ENCODE data around the gene BBS1. TPM values are rescaled to one million over a fixed set of nuclear protein-coding genes. Genes with fewer than 3 reads are reported as not detected.

The BBS1 gene
- total RNA-seq, 1 experiment from 2014 or later, result 29.8 TPM

GRCh38 chr11:66531841-66532240 lies 21.4 kb downstream of the BBS1 start (continued):
- no peak for TF ChIP-seq EGR1 (IDR thresholded peaks at IDR 0.05; ENCODE audit: low read depth)

GRCh38 chr11:66532784-66533183 lies 22.3 kb downstream of the BBS1 start:
- Histone ChIP-seq H3K9ac (ENCODE audit: low read length) (no peak overlapping the region), H2AFZ (ENCODE audit: low read depth, low read length, poor library complexity, severe bottlenecking) (no peak overlapping the region), H3K9me3 (ENCODE audit: control insufficient read depth in 1 of 2, insufficient read depth in 1 of 2, low read depth in 1 of 2, low read length in 2 of 2) (no peaks in the 10 kb centered on the region), H3K36me3 (ENCODE audit: control insufficient read depth in 1 of 2, insufficient read depth in 2 of 2, low read length in 2 of 2) (no peaks in the 10 kb centered on the region; a peak in 1 of 4 replicates), H3K4me1 (ENCODE audit: control insufficient read depth in 1 of 2, insufficient read depth in 2 of 2, low read length in 2 of 2) (no peaks in the 10 kb centered on the region), H3K4me3 (replicated peaks in 1 of 2; ENCODE audit: low read depth in 1 of 2, low read length in 2 of 2) (no peak overlapping the region), H3K4me2 (ENCODE audit: low read length) (no peak overlapping the region), H3K27me3 (ENCODE audit: insufficient read depth, low read length) (no peaks in the 10 kb centered on the region), H3K79me2 (ENCODE audit: insufficient read depth, low read length) (no peaks in the 10 kb centered on the region), H4K20me1 (ENCODE audit: insufficient read depth) (no peaks in the 10 kb centered on the region), H3K27ac (ENCODE audit: low read depth, low read length) (no peak overlapping the region), H3K9me2 (ENCODE audit: insufficient read depth) (no peaks in the 10 kb centered on the region)
- intact Hi-C loops (cut with micrococcal nuclease), result no loop called here
- DNase-seq (ENCODE audit: low read depth, low spot score) (no peak), ATAC-seq (no peak)
- RAD21 ChIA-PET (ENCODE audit: low non-redundant PET in 1 of 2, low total read pairs in 2 of 2, uncharacterized antibody in 2 of 2, unreplicated experiment in 2 of 2), result no interaction called here
- POLR2A ChIA-PET, result no interaction called here
- no peak for TF ChIP-seq CBX3 (IDR thresholded peaks at IDR 0.05; ENCODE audit: low read depth)
- no peak for TF ChIP-seq POLR2AphosphoS5 (IDR thresholded peaks at IDR 0.05; ENCODE audit: low read depth, low read length)
- no peak for TF ChIP-seq MAX (IDR thresholded peaks at IDR 0.05)
- TF ChIP-seq ZFX (IDR thresholded peaks at IDR 0.05), result no peak
- TF ChIP-seq TCF7L2 (IDR thresholded peaks at IDR 0.05; ENCODE audit: borderline replicate concordance, extremely low read depth, insufficient read depth, insufficient read length), result no peak
- no peak for TF ChIP-seq CEBPB (IDR thresholded peaks at IDR 0.05; ENCODE audit: low read depth)
- TF ChIP-seq SP1 (IDR thresholded peaks at IDR 0.05; ENCODE audit: low read depth), result no peak
- no peak for TF ChIP-seq POLR2A (IDR thresholded peaks at IDR 0.05; ENCODE audit: borderline replicate concordance, extremely low read depth, insufficient read depth, insufficient read length)
- TF ChIP-seq, protein P1, sequence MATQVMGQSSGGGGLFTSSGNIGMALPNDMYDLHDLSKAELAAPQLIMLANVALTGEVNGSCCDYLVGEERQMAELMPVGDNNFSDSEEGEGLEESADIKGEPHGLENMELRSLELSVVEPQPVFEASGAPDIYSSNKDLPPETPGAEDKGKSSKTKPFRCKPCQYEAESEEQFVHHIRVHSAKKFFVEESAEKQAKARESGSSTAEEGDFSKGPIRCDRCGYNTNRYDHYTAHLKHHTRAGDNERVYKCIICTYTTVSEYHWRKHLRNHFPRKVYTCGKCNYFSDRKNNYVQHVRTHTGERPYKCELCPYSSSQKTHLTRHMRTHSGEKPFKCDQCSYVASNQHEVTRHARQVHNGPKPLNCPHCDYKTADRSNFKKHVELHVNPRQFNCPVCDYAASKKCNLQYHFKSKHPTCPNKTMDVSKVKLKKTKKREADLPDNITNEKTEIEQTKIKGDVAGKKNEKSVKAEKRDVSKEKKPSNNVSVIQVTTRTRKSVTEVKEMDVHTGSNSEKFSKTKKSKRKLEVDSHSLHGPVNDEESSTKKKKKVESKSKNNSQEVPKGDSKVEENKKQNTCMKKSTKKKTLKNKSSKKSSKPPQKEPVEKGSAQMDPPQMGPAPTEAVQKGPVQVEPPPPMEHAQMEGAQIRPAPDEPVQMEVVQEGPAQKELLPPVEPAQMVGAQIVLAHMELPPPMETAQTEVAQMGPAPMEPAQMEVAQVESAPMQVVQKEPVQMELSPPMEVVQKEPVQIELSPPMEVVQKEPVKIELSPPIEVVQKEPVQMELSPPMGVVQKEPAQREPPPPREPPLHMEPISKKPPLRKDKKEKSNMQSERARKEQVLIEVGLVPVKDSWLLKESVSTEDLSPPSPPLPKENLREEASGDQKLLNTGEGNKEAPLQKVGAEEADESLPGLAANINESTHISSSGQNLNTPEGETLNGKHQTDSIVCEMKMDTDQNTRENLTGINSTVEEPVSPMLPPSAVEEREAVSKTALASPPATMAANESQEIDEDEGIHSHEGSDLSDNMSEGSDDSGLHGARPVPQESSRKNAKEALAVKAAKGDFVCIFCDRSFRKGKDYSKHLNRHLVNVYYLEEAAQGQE (IDR thresholded peaks at IDR 0.05; ENCODE audit: low read depth), result no peak
- no peak for TF ChIP-seq SIN3A (IDR thresholded peaks at IDR 0.05; ENCODE audit: low read depth)
- TF ChIP-seq, protein P2, sequence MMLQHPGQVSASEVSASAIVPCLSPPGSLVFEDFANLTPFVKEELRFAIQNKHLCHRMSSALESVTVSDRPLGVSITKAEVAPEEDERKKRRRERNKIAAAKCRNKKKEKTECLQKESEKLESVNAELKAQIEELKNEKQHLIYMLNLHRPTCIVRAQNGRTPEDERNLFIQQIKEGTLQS (IDR thresholded peaks at IDR 0.05), result no peak
- TF ChIP-seq YY1 (IDR thresholded peaks at IDR 0.05; ENCODE audit: extremely low read depth, insufficient replicate concordance, low read depth, low read length), result no peak
- no peak for TF ChIP-seq JUND (IDR thresholded peaks at IDR 0.05)
- TF ChIP-seq FOSL1 (IDR thresholded peaks at IDR 0.05; ENCODE audit: low read depth), result no peak
- no peak for TF ChIP-seq ELF1 (IDR thresholded peaks at IDR 0.05; ENCODE audit: borderline replicate concordance, low read depth)
- TF ChIP-seq RAD21 (IDR thresholded peaks at IDR 0.05; ENCODE audit: low read depth), result no peak
- TF ChIP-seq EZH2 (IDR thresholded peaks at IDR 0.05), result no peak
- TF ChIP-seq EGR1 (IDR thresholded peaks at IDR 0.05; ENCODE audit: low read depth), result no peak
- TSS peak; percentile 21 for BruUV-seq (replicated peaks)
- CTCF ChIA-PET, result no interaction called here
